Erythroblast (primary cell): ENCODE results near the gene PLRG1.

ENCODE experiments used
- DNase-seq, 2 experiments: peaks; one replicate each; lab custom pipeline; 2025; lab: John Stamatoyannopoulos, UW
- GATA1 ChIP-seq: IDR thresholded peaks from 2 replicates; pipeline ENCODE4 v1.6.1; 2011; ENCODE audit warnings: low read depth, mild to moderate bottlenecking, control low read depth, low read length, moderate library complexity
- POLR2A ChIP-seq: IDR thresholded peaks from 2 replicates; pipeline ENCODE4 v1.6.1; 2011; ENCODE audit warnings: mild to moderate bottlenecking, low read length

PLRG1 gene

DNA sequence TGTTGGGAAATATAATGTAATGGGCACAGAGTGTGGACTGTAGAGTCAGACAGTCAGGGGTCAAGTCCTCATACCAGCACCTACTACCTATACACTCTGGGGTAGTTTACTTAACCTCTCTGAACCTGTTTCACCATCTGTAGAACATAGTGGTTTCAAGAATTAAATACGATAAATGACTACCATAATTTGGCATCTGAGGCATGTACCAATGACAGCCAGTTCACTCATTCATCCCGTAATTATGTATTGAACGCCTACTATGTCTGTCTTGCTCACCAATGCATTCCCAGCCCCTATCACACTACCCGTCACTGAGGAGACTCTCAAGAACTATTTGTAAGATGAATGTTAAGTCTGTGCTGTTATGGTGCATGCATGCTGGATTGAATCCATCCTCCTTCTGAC is 10.6 kb upstream of the PLRG1 start:
- DNase-seq = no peak
- TF ChIP-seq GATA1 (no peak), POLR2A (no peak)

DNA sequence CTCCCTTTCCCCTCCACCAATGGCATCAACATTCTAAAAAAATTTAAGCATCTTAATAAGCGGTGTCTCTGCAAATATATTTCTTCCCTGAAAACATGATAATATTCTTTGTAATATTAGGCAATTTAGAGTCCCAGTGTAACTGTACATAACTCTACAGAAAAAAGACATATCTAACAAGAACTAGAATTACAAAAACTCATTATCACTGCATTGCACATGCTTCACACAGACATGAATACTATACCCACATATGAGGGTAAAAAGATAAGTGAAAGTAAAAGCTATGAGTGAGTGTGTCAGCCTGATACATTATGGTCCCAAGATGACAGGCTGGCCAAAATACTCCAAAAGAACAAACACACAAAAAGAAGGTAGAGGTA is 10.2 kb upstream of the PLRG1 start:
- no peak for TF ChIP-seq POLR2A
- no peak for TF ChIP-seq GATA1
- no peak for DNase-seq

DNA sequence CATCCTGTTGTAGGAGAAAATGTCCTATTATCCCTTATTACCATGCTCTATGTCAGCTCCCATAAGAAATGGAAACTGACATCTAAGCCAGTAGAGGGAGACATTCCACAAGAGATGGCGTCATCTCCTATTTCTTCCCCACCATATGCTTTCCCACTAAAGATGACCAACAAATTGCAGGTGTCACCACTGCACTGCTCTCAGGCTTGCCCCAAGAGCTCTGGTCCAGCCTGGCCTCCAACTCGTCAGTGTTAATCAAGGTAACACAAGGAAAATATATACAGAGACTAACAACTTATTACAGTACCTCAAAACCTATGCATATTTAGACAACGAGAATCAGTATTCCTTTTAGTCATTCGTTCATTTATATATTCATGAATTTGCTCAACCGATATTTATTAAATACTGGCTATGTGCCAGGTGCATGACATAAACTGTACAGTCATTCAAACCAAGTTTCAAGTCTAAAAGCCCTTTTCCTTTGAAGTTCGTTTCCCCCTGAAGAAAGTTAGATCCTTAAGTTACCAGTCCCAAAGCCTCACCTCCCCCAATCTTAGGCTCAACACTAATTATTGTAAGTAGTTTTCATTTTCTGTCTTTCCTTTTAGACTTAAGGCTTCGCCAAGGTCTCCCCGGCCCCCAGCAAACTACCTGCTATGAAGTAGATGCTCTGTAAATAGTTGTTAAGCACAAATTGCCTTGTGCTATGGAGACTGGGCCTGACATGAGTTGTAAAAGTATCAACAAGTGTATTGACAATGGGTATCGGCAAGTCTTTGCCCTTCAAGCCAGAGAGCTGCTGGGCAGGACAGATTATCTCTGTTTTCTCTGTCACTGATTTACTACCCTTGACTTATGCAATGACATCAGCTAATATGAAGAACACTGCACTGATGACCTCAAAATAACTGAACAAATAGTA is 9.6 kb upstream of the PLRG1 start:
- TF ChIP-seq GATA1 (no peak), POLR2A (no peak)

DNA sequence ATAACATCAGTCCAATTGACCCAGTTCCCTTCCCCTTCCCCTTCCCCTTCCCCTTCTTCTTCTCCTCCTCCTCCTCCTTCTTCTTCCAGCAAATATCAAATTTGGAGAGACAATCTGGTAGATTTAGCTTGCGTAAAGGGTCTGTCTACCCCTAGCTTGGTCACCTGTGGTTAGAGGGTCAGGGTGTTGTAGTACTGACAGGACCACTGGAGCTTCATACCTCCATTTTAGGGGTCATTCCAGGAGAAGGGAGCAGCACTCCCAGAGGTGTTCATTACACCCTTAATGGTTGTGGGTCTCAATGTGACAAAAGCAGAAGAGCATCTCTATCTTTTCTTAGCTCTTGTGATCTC is 8.9 kb upstream of the PLRG1 start:
- TF ChIP-seq GATA1 (no peak), POLR2A (no peak)
- DNase-seq = no peak

More for the DNA sequence above, 9.6 kb upstream of the PLRG1 start:
- peak; percentile 31 to 56 for DNase-seq

DNA sequence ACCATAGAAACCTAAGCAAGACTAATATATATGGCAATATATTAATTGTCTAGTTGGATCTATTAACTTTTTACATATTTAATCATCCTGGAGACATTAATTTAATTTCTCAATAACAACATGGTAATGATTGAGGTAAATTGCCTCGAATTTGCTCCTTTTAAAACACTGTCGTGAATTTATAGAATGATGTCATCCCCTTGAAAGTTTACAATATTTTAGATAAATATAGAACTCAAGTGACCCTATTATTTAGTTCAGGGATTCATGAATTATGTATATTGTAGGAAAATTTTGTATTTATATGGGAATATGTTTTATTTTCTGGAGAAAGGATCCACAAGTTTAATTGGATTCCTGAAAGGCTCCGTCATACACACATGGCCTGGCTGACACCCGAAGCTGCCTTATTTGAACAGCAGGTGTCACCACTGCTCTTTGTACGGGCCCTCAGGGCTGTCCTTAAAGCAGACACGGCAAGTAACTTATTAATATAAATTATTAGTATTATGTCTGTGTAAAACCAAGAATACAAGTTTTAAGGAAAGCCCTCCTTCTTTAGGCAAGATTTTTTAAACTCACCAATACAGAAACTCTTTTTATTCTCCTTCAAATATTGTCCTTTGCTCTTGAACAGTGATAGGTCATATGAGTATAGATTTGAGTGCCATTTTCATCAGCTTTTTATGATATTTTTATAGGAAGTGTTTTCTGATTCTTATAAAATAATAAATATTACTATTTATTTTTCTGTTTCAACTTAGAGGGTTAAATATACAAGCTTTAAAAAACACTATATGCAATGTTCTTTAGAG is 1.9 kb upstream of the PLRG1 start:
- DNase-seq = peak; percentile 81 to 87
- no peak for TF ChIP-seq POLR2A
- no peak for TF ChIP-seq GATA1

DNA sequence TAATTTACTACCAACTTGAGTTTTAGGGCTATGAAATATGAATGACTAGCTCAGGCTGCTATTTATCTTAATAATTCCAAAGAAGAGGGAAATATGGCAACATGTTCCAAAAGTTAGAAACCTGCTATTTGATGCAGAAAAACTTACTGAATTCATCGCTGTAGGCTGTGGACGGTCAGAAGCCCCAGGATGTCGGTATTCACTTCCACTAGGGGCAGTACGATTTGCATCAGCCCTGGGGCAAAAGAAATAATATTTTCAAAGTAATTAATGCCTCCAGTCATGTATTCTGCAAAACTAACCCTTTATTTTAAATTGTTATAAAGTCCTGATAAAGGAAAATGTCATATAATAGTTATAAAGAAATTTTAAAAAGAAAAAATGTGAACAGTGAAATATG is 4.5 kb downstream of the PLRG1 start:
- peak in 1 of 2 experiments; percentile 1 for DNase-seq
- TF ChIP-seq POLR2A = no peak
- TF ChIP-seq GATA1 = no peak

DNA sequence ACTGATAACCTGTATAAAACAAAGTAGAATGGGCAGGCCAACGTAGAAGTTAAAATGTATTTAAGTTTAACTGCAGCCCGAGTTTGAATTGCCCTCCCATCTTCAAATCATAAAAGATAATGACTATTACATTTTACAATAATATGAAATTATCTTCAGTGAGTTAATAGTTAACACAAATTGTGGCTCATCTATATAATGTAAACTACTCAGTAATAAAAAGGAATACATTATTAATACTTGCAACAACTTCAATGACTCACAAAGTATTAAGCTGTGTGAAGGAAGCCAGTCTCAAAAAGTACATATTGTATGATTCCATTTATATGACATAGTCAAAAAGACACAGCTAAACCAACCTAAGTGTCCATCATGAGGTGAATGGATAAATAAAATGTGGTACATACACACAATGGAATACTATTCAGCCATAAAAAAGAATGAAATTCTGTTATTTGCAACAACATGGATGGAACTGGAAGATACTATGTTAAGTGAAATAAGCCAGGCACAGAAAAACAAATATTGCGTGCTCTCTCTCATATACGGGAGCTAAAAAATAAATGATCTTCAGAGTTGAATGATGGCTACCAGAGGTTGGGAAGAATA is 7.8 kb downstream of the PLRG1 start:
- no peak for DNase-seq
- TF ChIP-seq POLR2A = no peak
- no peak for TF ChIP-seq GATA1

DNA sequence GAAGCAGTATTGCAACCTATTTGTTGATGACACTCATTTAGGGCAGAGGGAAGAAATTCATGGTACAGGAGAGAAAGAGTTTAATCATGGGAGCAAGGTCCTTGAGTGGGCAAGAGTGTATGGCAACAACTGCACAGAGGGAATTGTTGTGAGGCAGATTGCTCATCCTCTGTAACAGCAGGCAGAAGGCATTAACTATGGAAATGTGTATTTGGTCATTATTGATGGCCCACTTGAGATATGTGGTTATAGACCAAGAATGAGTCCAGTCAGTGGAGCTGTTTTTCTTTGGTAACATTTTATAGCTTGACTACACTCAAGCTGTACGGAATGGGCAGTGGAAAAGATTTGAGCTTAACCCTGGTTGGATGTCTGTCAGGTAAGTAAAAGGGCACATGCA is 15.9 kb downstream of the PLRG1 start:
- peak; percentile 27 for TF ChIP-seq POLR2A
- TF ChIP-seq GATA1 = no peak
- no peak for DNase-seq

DNA sequence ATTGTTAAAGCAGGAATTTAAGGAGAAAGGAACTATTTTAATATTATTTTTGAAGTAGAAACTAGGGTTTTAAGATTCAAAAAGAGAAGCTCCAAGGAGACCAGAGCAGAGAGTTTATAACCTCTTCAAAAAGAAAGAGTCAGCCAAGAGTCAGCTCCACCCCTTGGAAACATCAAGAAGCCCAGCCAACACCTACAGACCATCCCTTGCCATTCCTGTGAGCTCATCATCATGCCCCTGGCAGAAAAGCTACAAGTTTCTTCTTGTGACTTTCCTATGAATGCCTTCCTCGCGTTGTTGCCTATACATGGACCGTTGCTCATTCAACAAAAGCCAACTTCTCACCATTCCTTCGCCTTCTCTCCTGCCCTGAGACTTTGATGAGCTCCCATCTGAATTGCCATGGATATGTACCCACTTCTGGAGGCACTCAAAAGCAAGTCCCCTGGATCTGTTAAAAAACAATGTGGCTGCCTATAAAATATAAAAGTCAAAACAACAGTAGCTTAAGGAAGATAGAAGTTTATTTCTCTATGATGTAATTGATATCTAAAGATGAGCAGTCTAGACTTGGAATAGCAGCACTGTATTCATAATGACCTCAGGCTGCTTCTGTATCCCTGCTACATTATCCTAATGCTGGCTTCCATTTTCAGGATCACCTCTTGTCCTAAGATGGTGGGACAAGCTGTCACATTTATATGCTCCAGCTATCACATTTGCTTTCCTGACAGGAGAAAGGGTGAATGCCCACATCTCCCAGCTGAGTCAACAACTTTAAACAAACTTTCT is 20.3 kb downstream of the PLRG1 start:
- no peak for DNase-seq

DNA sequence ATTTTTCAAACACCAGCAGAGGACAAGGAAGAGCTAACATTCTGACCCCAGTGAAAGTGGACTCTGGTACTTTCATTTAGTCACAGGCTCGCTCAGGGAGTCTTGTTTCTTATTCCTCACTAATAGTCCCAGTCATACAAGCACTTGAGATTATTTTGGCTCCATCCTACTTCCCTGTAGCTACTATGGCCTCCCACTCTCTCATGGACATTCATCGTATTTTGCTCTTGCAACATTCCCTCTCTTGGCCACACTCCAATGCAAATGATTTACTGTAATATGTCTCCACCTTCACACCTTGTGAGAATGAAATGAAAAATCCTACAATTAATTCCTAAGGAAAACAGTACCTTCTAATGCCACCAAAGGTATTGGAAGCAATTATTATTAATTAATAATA is 21.3 kb downstream of the PLRG1 start:
- DNase-seq = no peak
- no peak for TF ChIP-seq POLR2A
- no peak for TF ChIP-seq GATA1

More for the DNA sequence above, 20.3 kb downstream of the PLRG1 start:
- no peak for TF ChIP-seq POLR2A
- TF ChIP-seq GATA1 = no peak

DNA sequence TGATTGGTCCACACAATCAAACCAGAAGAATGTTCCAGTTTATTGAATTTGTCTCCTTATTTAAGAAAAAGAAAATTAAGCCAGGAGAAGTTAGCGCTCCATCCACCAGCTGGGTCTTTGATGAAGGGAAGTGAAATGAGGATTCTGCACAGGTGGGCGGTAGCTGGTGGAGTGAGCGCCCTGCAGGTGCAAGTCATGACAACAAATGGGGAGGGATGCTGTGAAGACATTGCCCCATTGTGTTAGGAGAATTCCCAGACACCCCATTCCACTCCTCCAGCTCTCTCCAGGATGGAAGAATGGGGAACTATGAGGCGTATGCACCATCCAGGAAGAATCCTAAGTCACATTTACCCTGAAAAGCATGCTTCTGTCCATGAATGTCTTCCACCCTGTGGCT is 22.9 kb downstream of the PLRG1 start:
- TF ChIP-seq POLR2A (no peak), GATA1 (no peak)

DNA sequence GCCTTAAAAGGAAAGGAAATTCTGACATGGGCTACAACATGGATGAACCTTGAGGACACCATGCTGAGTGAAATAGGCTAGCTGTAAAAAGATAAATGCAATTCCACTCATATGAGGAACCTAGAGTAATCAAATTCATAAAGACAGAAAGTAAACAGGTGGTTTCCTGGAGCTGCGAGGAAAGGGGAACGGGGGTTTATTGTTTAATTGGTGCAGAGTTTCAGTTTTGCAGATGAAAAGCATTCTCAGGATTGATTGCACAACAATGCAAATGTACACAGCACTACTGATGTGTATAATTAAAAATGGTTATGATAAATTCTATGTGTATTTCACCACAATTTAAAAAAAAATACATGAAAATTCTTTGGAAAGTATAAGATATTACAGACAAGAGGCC is 24.0 kb downstream of the PLRG1 start:
- DNase-seq = no peak
- TF ChIP-seq POLR2A (no peak), GATA1 (no peak)

More for the DNA sequence above, 22.9 kb downstream of the PLRG1 start:
- DNase-seq = no peak

DNA sequence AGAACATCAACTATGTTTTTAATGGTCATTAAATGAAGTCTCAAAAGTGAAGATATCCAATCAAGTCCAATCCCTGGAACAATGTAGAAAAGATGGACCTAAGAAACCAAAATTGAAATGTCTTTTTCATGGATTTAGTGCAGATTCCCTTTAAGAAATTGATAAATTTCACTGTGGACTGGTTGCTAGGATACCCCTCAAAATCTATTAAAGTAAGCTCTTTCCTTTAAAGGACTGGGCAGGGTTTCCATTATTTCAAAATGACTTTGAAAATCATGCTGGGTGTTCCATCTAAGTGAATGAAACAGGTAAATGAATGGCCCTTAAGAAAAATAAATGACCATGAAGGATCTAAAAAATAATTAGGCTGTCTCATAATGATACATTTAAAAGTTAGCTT is 28.6 kb downstream of the PLRG1 start:
- no peak for TF ChIP-seq GATA1
- TF ChIP-seq POLR2A = no peak
- no peak for DNase-seq
